Spleen (tissue), 11 donors: Measurements from ENCODE around the gene PHYKPL. TPM values are rescaled to one million over a fixed set of nuclear protein-coding genes. Genes with fewer than 3 reads are reported as not detected.
A peak's percentile ranks its signal among the peaks of the same experiment; 100 is the strongest.

ENCODE experiments used
- DNase-seq: peaks from one replicate; pipeline ENCODE4 v3.0.0-alpha.2; 2020
- H3K27ac ChIP-seq, 8 donors: fragments of 200-600 bp; sonication (generic) in 7 of 8; 1 replicate in 4 of 8; 2 replicates in 4 of 8; pipeline versions ENCODE4 v1.5.0 to v1.8.0; 2016 to 2021; ENCODE audit warnings: inconsistent platforms in 4 of 8, mild to moderate bottlenecking in 4 of 8, moderate library complexity in 1 of 8
- H3K27me3 ChIP-seq, 7 donors: fragments of 200-600 bp; sonication (generic) in 6 of 7; replicated peaks in 1 of 7; 1 replicate in 4 of 7; 2 replicates in 3 of 7; pipeline versions ENCODE4 v1.5.0 to v1.8.0; 2016 to 2021; ENCODE audit warnings: inconsistent platforms in 3 of 7, mild to moderate bottlenecking in 1 of 7
- H3K36me3 ChIP-seq, 6 donors: fragments of 200-600 bp; sonication (generic) in 5 of 6; 1 replicate in 4 of 6; 2 replicates in 2 of 6; pipeline versions ENCODE4 v1.5.0 to v1.8.0; 2016 to 2021; ENCODE audit warnings: inconsistent platforms in 2 of 6
- H3K4me1 ChIP-seq, 6 donors: fragments of 200-600 bp; sonication (generic) in 5 of 6; 1 replicate in 3 of 6; 2 replicates in 3 of 6; pipeline versions ENCODE4 v1.5.0 to v1.8.0; 2016 to 2021; ENCODE audit warnings: inconsistent platforms in 3 of 6
- H3K4me3 ChIP-seq, 8 donors: fragments of 200-600 bp; sonication (generic) in 7 of 8; 1 replicate in 4 of 8; 2 replicates in 4 of 8; pipeline versions ENCODE4 v1.5.0 to v1.8.0; 2016 to 2021; ENCODE audit warnings: inconsistent platforms in 4 of 8, mild to moderate bottlenecking in 4 of 8, moderate library complexity in 2 of 8
- H3K9me3 ChIP-seq, 8 donors: fragments of 200-600 bp; sonication (generic) in 7 of 8; 1 replicate in 4 of 8; 2 replicates in 4 of 8; pipeline versions ENCODE4 v1.5.0 to v1.8.0; 2016 to 2021; ENCODE audit warnings: inconsistent platforms in 4 of 8
- POLR2A ChIP-seq, 3 donors: fragments of 450-650 bp; IDR thresholded peaks; one replicate each; pipeline ENCODE4 v1.5.1; 2017; ENCODE audit warnings: antibody characterized with exemption in 3 of 3, mild to moderate bottlenecking in 1 of 3
- POLR2AphosphoS5 ChIP-seq, 3 donors: sonication (generic); formaldehyde crosslinking; IDR thresholded peaks; one replicate each; pipeline ENCODE4 v1.5.1; 2017; ENCODE audit warnings: antibody characterized with exemption in 3 of 3
- WGBS, 5 donors: extraction: QIAGEN DNeasy Blood & Tissue Kit in 3 of 5; methylation state at CpG; one replicate each; pipeline versions ENCODE4 v1.1.5 to v1.1.7; 2013 to 2018; 5-methylcytosine and 5-hydroxymethylcytosine counted together
- intact Hi-C: fragments of 100-400 bp; cut with DNase I; formaldehyde crosslinking; loops from one replicate; pipeline ENCODE4 v1.15.0; 2023; ENCODE audit warnings: low total_unique reads
- polyA plus RNA-seq, 3 donors: library from polyadenylated mRNA; stranded (reverse); fragments of 200-250 nt; gene quantifications; one replicate each; pipeline ENCODE4 v1.2.1, GENCODE V29; 2013
- total RNA-seq, 7 donors: library from RNA; depleted of rRNA in 3 of 7; stranded (reverse); fragments of >200 nt in 3 of 7; fragmentation: NEBNext Ultra II Directional in 4 of 7; extraction: Animal tissue kit (Norgen Biotek cat#: 25700) in 4 of 7; gene quantifications; one replicate each; pipeline versions ENCODE4 v1.1.0 to v1.2.1, GENCODE V29; 2016 to 2021
- TF ChIP-seq, protein P1 (sequence below), 11 experiments: fragments of 200-600 bp in 7 of 11; fragments of 450-650 bp in 4 of 11; sonication (generic) in 4 of 11; IDR thresholded peaks in 8 of 11; conservative IDR thresholded peaks in 3 of 11; 1 replicate in 7 of 11; 2 replicates in 4 of 11; pipeline versions ENCODE4 v1.4.0 to v1.8.0; 2016 to 2021; ENCODE audit warnings: antibody characterized with exemption in 11 of 11, inconsistent platforms in 4 of 11, mild to moderate bottlenecking in 1 of 11
- donor health status: healthy with polysubstance abuse.
- donor health status: DM: no; HTN: no; CAD: no; lungs with moderate emphysema.
- donor health status: DM: no; HTN: no; CAD: no.
- donor health status: Bipolar disorder and iron deficiency.
- donor health status: healthy.
- donor health status: DM: no; HTN: no; CAD: no.
- donor health status: DM: yes; HTN: yes; CAD: no.

PHYKPL gene
- total and polyA plus RNA-seq, 10 donors, result 46.9 to 209 (median 105) TPM

- DNase-seq, result no peak
- no peaks in the 10 kb centered on the region for H3K9me3 ChIP-seq
Observed at GRCh38 chr5:178165581-178165980, 67.0 kb downstream of the PHYKPL start.

DNA sequence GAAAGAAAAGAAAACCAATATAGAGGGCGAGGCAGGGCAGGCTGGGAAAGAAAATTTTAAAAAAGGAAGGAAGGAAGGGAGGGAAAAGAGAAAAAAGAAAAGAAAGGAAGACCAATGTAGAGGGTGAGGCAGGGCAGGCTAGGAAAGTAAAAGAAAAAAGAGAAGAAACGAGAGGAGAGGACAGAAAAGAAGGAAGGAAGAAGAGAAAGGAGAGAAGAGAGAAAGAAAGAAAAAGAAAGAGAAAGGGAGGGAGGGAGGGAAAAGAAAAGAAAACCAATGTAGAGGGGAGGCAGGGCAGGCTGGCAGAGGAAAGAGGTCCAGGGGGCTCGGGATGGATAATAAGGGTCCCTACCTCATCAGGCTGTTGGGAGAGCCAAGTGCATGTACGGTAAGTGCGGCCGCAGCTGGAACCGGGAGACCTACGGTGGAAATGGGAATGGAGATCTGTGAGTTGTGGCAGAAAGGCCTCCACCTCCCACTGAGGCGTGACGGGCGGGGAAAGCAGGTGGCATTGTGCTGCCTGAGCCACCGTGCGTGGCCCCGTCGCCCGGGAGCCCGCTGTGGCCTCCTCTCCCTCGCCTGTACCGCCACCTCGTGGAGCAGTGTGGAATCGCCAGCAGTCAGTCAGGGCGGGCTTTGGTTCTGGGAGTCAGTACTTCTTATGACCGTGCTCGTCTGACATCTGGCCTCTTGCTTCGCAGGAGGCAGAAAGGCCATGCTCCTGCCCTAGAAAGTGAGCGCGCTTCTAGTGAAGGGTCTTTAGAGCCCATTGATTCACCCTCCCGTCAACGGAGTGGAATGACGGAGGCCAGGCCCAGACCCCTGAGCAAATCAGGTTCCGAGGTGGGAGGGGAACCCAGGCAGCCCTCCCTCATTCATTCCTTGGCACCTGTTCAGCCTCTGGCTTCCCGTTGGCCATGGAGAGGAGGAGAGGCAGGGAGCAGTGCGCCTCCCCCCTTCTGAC is 68.5 kb downstream of the PHYKPL start:
- WGBS, 5 donors, result 11 to 14% (median 13%) methylated on average over 29 to 33 of the region's 33 CpGs
- TF ChIP-seq POLR2AphosphoS5 (IDR thresholded peaks at IDR 0.05), result peak; percentile 50 to 78 (median 67)
- TF ChIP-seq, protein P1, sequence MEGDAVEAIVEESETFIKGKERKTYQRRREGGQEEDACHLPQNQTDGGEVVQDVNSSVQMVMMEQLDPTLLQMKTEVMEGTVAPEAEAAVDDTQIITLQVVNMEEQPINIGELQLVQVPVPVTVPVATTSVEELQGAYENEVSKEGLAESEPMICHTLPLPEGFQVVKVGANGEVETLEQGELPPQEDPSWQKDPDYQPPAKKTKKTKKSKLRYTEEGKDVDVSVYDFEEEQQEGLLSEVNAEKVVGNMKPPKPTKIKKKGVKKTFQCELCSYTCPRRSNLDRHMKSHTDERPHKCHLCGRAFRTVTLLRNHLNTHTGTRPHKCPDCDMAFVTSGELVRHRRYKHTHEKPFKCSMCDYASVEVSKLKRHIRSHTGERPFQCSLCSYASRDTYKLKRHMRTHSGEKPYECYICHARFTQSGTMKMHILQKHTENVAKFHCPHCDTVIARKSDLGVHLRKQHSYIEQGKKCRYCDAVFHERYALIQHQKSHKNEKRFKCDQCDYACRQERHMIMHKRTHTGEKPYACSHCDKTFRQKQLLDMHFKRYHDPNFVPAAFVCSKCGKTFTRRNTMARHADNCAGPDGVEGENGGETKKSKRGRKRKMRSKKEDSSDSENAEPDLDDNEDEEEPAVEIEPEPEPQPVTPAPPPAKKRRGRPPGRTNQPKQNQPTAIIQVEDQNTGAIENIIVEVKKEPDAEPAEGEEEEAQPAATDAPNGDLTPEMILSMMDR (IDR thresholded peaks at IDR 0.05 in 8 of 11, conservative IDR thresholded peaks at IDR 0.05 in 3 of 11), result peak; percentile 96 to 99 (median 99)
- TF ChIP-seq POLR2A (IDR thresholded peaks at IDR 0.05), result no peak
- H3K36me3 ChIP-seq, result no peaks in the 10 kb centered on the region
- H3K27me3 ChIP-seq, result peaks cover 0 to 39% (median 6%) of the 10 kb centered on the region in 7 donors
- intact Hi-C loops, result loop anchor here (5.0 kb wide), 1 partner anchor 87 kb away; no protein-coding TSS in a partner anchor
- H3K4me3 ChIP-seq, result peak overlapping the region in 2 of 8 donors; percentile 25 to 50
- no peak overlapping the region for H3K27ac ChIP-seq
- H3K9me3 ChIP-seq, result no peaks in the 10 kb centered on the region
- H3K4me1 ChIP-seq, result peaks cover 0 to 12% (median 9%) of the 10 kb centered on the region in 6 donors
- DNase-seq, result peak; percentile 97

More at GRCh38 chr5:178165581-178165980, 67.0 kb downstream of the PHYKPL start:
- intact Hi-C loops, result no loop called here
- Histone ChIP-seq H3K27me3 (peaks cover 0 to 39% (median 6%) of the 10 kb centered on the region in 7 donors), H3K4me3 (no peak overlapping the region), H3K27ac (no peak overlapping the region), H3K4me1 (peaks cover 0 to 12% (median 9%) of the 10 kb centered on the region in 6 donors), H3K36me3 (no peaks in the 10 kb centered on the region)
- 38 to 75% (median 59%) methylated on average over 24 to 38 of the region's 38 CpGs for WGBS, 5 donors
- TF ChIP-seq, protein P1 (IDR thresholded peaks at IDR 0.05 in 8 of 11, conservative IDR thresholded peaks at IDR 0.05 in 3 of 11), result no peak
- TF ChIP-seq POLR2AphosphoS5 (IDR thresholded peaks at IDR 0.05) (no peak), POLR2A (IDR thresholded peaks at IDR 0.05) (no peak)

- no peak for TF ChIP-seq POLR2AphosphoS5 (IDR thresholded peaks at IDR 0.05)
- TF ChIP-seq POLR2A (IDR thresholded peaks at IDR 0.05), result no peak
- intact Hi-C loops, result loop anchor here (5.0 kb wide), 1 partner anchor 85 kb away; no protein-coding TSS in a partner anchor
- Histone ChIP-seq H3K27ac (no peak overlapping the region), H3K9me3 (no peaks in the 10 kb centered on the region), H3K36me3 (no peaks in the 10 kb centered on the region), H3K4me1 (peaks cover 0 to 12% (median 9%) of the 10 kb centered on the region in 6 donors), H3K4me3 (no peak overlapping the region), H3K27me3 (peaks cover 0 to 39% (median 6%) of the 10 kb centered on the region in 7 donors)
- 77 to 91% (median 86%) methylated on average over 9 of the region's 9 CpGs for WGBS, 5 donors
- DNase-seq, result peak; percentile 28
Observed at GRCh38 chr5:178162481-178162880, 70.1 kb downstream of the PHYKPL start.

GRCh38 chr5:178160176-178160575 is 72.4 kb downstream of the PHYKPL start:
- no peaks in the 10 kb centered on the region for H3K36me3 ChIP-seq
- intact Hi-C loops, result loop anchor here (5.0 kb wide), 1 partner anchor 83 kb away; no protein-coding TSS in a partner anchor
- 68 to 86% (median 80%) methylated on average over 5 of the region's 5 CpGs for WGBS, 5 donors

More at GRCh38 chr5:178160176-178160575, 72.4 kb downstream of the PHYKPL start:
- peaks cover 0 to 12% (median 9%) of the 10 kb centered on the region in 6 donors for H3K4me1 ChIP-seq
- no peak for DNase-seq
- no peak overlapping the region for H3K4me3 ChIP-seq
- no peak for TF ChIP-seq POLR2A (IDR thresholded peaks at IDR 0.05)
- TF ChIP-seq POLR2AphosphoS5 (IDR thresholded peaks at IDR 0.05), result no peak
- TF ChIP-seq, protein P1 (IDR thresholded peaks at IDR 0.05 in 8 of 11, conservative IDR thresholded peaks at IDR 0.05 in 3 of 11), result no peak
- H3K27ac ChIP-seq, result no peak overlapping the region
- peaks cover 0 to 30% (median 6%) of the 10 kb centered on the region in 7 donors for H3K27me3 ChIP-seq
- H3K9me3 ChIP-seq, result no peaks in the 10 kb centered on the region

Other genes with a start within 250 kb of the PHYKPL start
- gene PROP1, start 236.6 kb downstream of the PHYKPL start, total RNA-seq, result not detected
- not detected for gene PROP1, start 236.6 kb downstream of the PHYKPL start, polyA plus RNA-seq
- 1 to 10 TPM; 2.2 to 6.6 (median 4.1) TPM for gene N4BP3, start 119.3 kb downstream of the PHYKPL start, total RNA-seq
- gene N4BP3, start 119.3 kb downstream of the PHYKPL start, polyA plus RNA-seq, result 1 to 10 TPM; 1.2 to 4.3 (median 2.2) TPM
- 10 to 100 TPM; 32.3 to 52.8 (median 36.3) TPM for gene RMND5B, start 101.8 kb downstream of the PHYKPL start, total RNA-seq
- gene RMND5B, start 101.8 kb downstream of the PHYKPL start, polyA plus RNA-seq, result 10 to 100 TPM; 22.2 to 37.9 (median 23.3) TPM
- 100 to 1,000 TPM in 2 of 7 donors, 10 to 100 TPM in 5; 53.7 to 115 (median 81.5) TPM for gene NHP2, start 78.9 kb downstream of the PHYKPL start, total RNA-seq
- gene NHP2, start 78.9 kb downstream of the PHYKPL start, polyA plus RNA-seq, result 100 to 1,000 TPM; 113 to 162 (median 153) TPM
- not detected for gene GMCL2, start 45.4 kb downstream of the PHYKPL start, total RNA-seq
- gene GMCL2, start 45.4 kb downstream of the PHYKPL start, polyA plus RNA-seq, result under 1 TPM in 1 of 3 donors, not detected in 2; 0.03 TPM
- 100 to 1,000 TPM in 4 of 7 donors, 10 to 100 TPM in 3; 55.9 to 136 (median 113) TPM for gene HNRNPAB, start 28.3 kb downstream of the PHYKPL start, total RNA-seq
- 100 to 1,000 TPM in 2 of 3 donors, 10 to 100 TPM in 1; 88.2 to 144 (median 120) TPM for gene HNRNPAB, start 28.3 kb downstream of the PHYKPL start, polyA plus RNA-seq